Neuronal stem cell (in vitro differentiated cells): ENCODE data around the gene CBLL1.

Experiments
- DNase-seq: peaks from one replicate; pipeline ENCODE4 v3.0.0-alpha.2; 2013; ENCODE audit warnings: low spot score
- H2AFZ ChIP-seq: one replicate; pipeline ENCODE4 v1.6.1; 2013; ENCODE audit warnings: mild to moderate bottlenecking, low read length, inconsistent platforms
- H2AK5ac ChIP-seq: 2 replicates; pipeline ENCODE4 v1.6.1; 2013; ENCODE audit warnings: low read depth, mild to moderate bottlenecking, inconsistent platforms, low read length, moderate library complexity, mixed read lengths
- H2BK120ac ChIP-seq: 2 replicates; pipeline ENCODE4 v1.6.1; 2013; ENCODE audit warnings: low read depth, mild to moderate bottlenecking, inconsistent platforms, low read length, moderate library complexity, mixed read lengths
- H2BK12ac ChIP-seq: one replicate; pipeline ENCODE4 v1.6.1; 2013; ENCODE audit warnings: low read length, inconsistent platforms
- H2BK15ac ChIP-seq: 2 replicates; pipeline ENCODE4 v1.6.1; 2013; ENCODE audit warnings: mild to moderate bottlenecking, low read length, inconsistent platforms, mixed read lengths
- H2BK5ac ChIP-seq: one replicate; pipeline ENCODE4 v1.6.1; 2013; ENCODE audit warnings: inconsistent platforms, mild to moderate bottlenecking, low read length, moderate library complexity
- H3K14ac ChIP-seq: one replicate; pipeline ENCODE4 v1.6.1; 2013; ENCODE audit warnings: low read length, inconsistent platforms
- H3K18ac ChIP-seq: 2 replicates; pipeline ENCODE4 v1.6.1; 2013; ENCODE audit warnings: low read length, inconsistent platforms
- H3K23ac ChIP-seq: 2 replicates; pipeline ENCODE4 v1.6.1; 2013; ENCODE audit warnings: low read depth, mild to moderate bottlenecking, mixed read lengths, low read length, inconsistent platforms; ENCODE audit not compliant: poor library complexity
- H3K27ac ChIP-seq: replicated peaks from 3 replicates; pipeline ENCODE4 v1.5.1; 2013; ENCODE audit warnings: low read length, inconsistent platforms
- H3K27me3 ChIP-seq, 3 experiments: 2 replicates each; pipeline ENCODE4 v1.6.1; 2013; ENCODE audit warnings: low read length in 3 of 3, mild to moderate bottlenecking in 2 of 3, inconsistent platforms in 1 of 3, low read depth in 1 of 3, mixed read lengths in 1 of 3, moderate library complexity in 1 of 3; ENCODE audit not compliant: control insufficient read depth in 3 of 3, insufficient read depth in 3 of 3
- H3K36me3 ChIP-seq, 2 donors: replicated peaks in 1 of 2; 2 replicates each; pipeline ENCODE4 v1.6.1; 2013; ENCODE audit warnings: low read length in 2 of 2; ENCODE audit not compliant: control insufficient read depth in 2 of 2, insufficient read depth in 2 of 2
- H3K4ac ChIP-seq: 2 replicates; pipeline ENCODE4 v1.6.1; 2013; ENCODE audit warnings: inconsistent platforms, mild to moderate bottlenecking, low read length, moderate library complexity
- H3K4me1 ChIP-seq, 2 donors: 1 replicate in 1 of 2; 2 replicates in 1 of 2; pipeline ENCODE4 v1.6.1; 2013; ENCODE audit warnings: low read length in 2 of 2, low read depth in 1 of 2; ENCODE audit not compliant: control insufficient read depth in 2 of 2, insufficient read depth in 1 of 2
- H3K4me2 ChIP-seq: one replicate; pipeline ENCODE4 v1.6.1; 2013; ENCODE audit warnings: mild to moderate bottlenecking, low read length, inconsistent platforms; ENCODE audit not compliant: insufficient read depth, poor library complexity, severe bottlenecking
- H3K4me3 ChIP-seq, 2 donors: 2 replicates each; pipeline ENCODE4 v1.5.1; 2013; ENCODE audit warnings: low read length in 2 of 2, mild to moderate bottlenecking in 2 of 2, inconsistent platforms in 1 of 2, moderate library complexity in 1 of 2
- H3K79me1 ChIP-seq: one replicate; pipeline ENCODE4 v1.6.1; 2013; ENCODE audit warnings: low read depth, mild to moderate bottlenecking, inconsistent platforms, low read length, moderate library complexity
- H3K9ac ChIP-seq: one replicate; pipeline ENCODE4 v1.6.1; 2013; ENCODE audit warnings: mild to moderate bottlenecking, low read depth, low read length, inconsistent platforms; ENCODE audit not compliant: poor library complexity
- H3K9me3 ChIP-seq, 2 donors: replicated peaks in 1 of 2; 2 replicates each; pipeline versions ENCODE3 to v1.6.1; 2013; ENCODE audit warnings: low read length in 2 of 2, mild to moderate bottlenecking in 2 of 2, inconsistent platforms in 1 of 2, low read depth in 1 of 2, mixed read lengths in 1 of 2, moderate library complexity in 1 of 2; ENCODE audit not compliant: control insufficient read depth in 2 of 2, insufficient read depth in 1 of 2
- H4K8ac ChIP-seq: one replicate; pipeline ENCODE4 v1.6.1; 2013; ENCODE audit warnings: low read depth, mild to moderate bottlenecking, inconsistent platforms, low read length, moderate library complexity
- H4K91ac ChIP-seq: one replicate; pipeline ENCODE4 v1.6.1; 2013; ENCODE audit warnings: low read length, low read depth, mild to moderate bottlenecking, inconsistent platforms; ENCODE audit not compliant: poor library complexity
- WGBS, 2 donors: extraction: QIAGEN DNeasy Blood & Tissue Kit; methylation state at CpG; one replicate each; pipeline ENCODE4 v1.1.7; 2013; ENCODE audit warnings: missing lambda C conversion rate in 2 of 2, mixed read lengths in 1 of 2; ENCODE audit not compliant: insufficient read length in 2 of 2, insufficient replicate concordance in 1 of 2; ENCODE audit errors: extremely low coverage in 2 of 2; 5-methylcytosine and 5-hydroxymethylcytosine counted together

CBLL1 gene

DNA sequence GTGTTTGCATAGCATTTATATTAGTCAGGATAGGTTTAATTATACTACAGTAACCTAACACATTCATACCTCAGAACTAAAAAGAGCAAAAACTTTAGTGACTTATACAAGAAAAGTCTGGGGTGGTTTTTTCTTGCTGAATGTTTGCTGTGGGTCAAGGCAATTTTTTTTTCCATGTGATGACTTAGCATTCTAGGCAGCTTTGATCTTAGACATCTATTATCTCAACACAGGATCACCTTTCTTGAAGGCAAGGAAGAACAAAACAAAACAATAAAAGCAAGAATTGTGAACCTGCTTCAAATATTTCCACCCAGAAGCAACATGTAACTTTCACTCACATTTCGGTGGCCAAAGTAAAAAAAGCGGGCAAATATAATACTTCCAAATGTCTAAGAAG, 20.7 kb upstream of the CBLL1 start:
- H2AK5ac ChIP-seq, result no peak overlapping the region
- WGBS, 2 donors, result no CpG with 5 or more reads among the region's 2 CpGs
- H4K8ac ChIP-seq, result no peak overlapping the region
- no peak overlapping the region for H3K4me2 ChIP-seq
- no peak overlapping the region for H2BK120ac ChIP-seq
- H3K36me3 ChIP-seq, result no peaks in the 10 kb centered on the region
- no peaks in the 10 kb centered on the region for H3K9me3 ChIP-seq
- no peak overlapping the region for H2AFZ ChIP-seq
- H3K9ac ChIP-seq, result no peak overlapping the region
- H3K79me1 ChIP-seq, result no peaks in the 10 kb centered on the region
- H3K23ac ChIP-seq, result no peak overlapping the region
- H2BK12ac ChIP-seq, result no peak overlapping the region
- H3K18ac ChIP-seq, result no peak overlapping the region
- DNase-seq, result no peak
- no peak overlapping the region for H2BK15ac ChIP-seq
- H3K4me1 ChIP-seq, result no peaks in the 10 kb centered on the region
- H3K14ac ChIP-seq, result no peak overlapping the region
- H3K4ac ChIP-seq, result no peak overlapping the region
- peaks cover 0 to 11% (median 0%) of the 10 kb centered on the region in 3 experiments for H3K27me3 ChIP-seq
- no peak overlapping the region for H4K91ac ChIP-seq
- H3K27ac ChIP-seq, result no peak overlapping the region
- no peak overlapping the region for H2BK5ac ChIP-seq
- H3K4me3 ChIP-seq, result no peak overlapping the region

DNA sequence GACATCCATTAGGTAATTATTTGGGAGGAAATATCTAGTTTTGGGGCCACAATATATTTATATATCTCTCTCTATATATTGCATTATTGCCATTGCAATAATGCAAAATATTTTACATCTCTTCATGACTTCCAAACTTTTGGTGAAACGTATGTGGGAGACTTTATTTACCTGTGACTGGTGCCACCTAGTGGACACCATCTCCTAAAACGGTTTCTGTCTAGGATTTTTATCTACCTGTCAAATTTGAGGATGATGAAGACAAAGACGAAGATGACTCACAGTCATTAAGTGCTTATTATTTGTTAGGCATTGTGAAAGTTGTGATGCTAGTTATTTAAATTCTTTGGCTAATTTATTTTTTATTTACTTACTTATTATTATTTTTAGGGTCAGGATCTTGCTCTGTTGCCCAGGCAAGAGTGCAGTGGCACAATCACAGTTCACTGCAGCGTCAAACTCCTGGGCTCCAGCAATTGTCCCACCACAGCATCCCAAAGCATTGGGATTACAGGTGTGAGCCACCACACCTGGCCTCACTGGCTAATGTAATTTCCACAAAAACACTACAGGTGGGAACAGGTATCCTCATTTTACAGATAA, 18.7 kb upstream of the CBLL1 start:
- Histone ChIP-seq H2BK120ac (no peak overlapping the region), H3K79me1 (no peaks in the 10 kb centered on the region), H3K4me1 (no peaks in the 10 kb centered on the region), H3K27me3 (peaks cover 0 to 2% (median 0%) of the 10 kb centered on the region in 3 experiments), H2BK5ac (no peak overlapping the region), H4K8ac (no peak overlapping the region), H3K18ac (no peak overlapping the region), H3K23ac (peak overlapping the region; percentile 76), H2BK15ac (no peak overlapping the region), H2AFZ (no peak overlapping the region), H3K4me2 (no peak overlapping the region), H2BK12ac (no peak overlapping the region), H3K9me3 (no peaks in the 10 kb centered on the region), H3K36me3 (no peaks in the 10 kb centered on the region), H3K9ac (no peak overlapping the region), H3K27ac (no peak overlapping the region), H4K91ac (no peak overlapping the region), H3K4me3 (no peak overlapping the region), H3K4ac (no peak overlapping the region), H2AK5ac (no peak overlapping the region), H3K14ac (no peak overlapping the region)
- WGBS, 2 donors, result no CpG with 5 or more reads among the region's 4 CpGs
- peak; percentile 42 for DNase-seq

DNA sequence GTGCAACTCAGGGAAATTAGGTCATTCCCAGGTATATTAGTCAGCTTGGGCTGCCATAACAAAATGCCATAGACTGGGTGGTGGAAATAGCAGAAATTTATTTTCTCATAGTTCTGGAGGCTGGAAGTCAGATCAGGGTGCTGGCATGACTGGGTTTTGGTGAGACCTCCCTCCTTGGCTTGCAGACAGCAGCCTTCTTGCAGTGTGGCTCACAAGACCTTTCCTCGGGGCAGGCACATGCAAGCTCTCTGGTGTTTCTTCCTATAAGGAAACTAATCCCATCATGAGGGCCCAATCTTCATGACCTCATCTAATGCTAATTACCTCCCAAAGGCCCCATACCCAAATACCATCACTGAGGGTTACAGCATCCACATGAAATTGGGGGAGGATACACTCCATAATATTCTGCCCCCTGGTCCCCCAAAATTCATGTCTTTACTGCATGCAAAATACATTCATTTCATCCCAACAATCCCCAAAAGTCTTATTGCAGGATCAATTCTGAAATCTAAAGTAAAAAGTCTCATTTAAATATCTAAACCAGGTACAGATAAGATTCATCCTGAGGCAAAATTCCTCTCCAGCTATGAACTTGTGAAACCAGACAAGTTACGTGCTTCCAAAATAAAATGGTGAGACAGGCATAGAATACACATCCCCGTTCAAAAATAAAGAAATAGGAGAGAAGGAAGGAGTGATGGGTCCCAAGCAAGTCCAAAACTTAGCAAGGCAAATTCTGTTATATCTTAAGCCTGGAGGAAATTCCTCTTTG, 17.4 kb upstream of the CBLL1 start:
- no peak overlapping the region for H3K9ac ChIP-seq
- no peak overlapping the region for H3K4me3 ChIP-seq
- H2BK5ac ChIP-seq, result no peak overlapping the region
- H3K36me3 ChIP-seq, result no peaks in the 10 kb centered on the region
- H2BK12ac ChIP-seq, result no peak overlapping the region
- no peaks in the 10 kb centered on the region for H3K4me1 ChIP-seq
- no peak overlapping the region for H3K23ac ChIP-seq
- no peaks in the 10 kb centered on the region for H3K79me1 ChIP-seq
- H3K27ac ChIP-seq, result no peak overlapping the region
- H3K18ac ChIP-seq, result no peak overlapping the region
- no peak overlapping the region for H4K91ac ChIP-seq
- H2BK15ac ChIP-seq, result no peak overlapping the region
- H3K14ac ChIP-seq, result no peak overlapping the region
- no peak overlapping the region for H4K8ac ChIP-seq
- H3K4me2 ChIP-seq, result no peak overlapping the region
- no peak for DNase-seq
- no peak overlapping the region for H3K4ac ChIP-seq
- H2BK120ac ChIP-seq, result no peak overlapping the region
- H2AFZ ChIP-seq, result no peak overlapping the region
- WGBS, 2 donors, result no CpG with 5 or more reads among the region's 3 CpGs
- H2AK5ac ChIP-seq, result no peak overlapping the region
- H3K9me3 ChIP-seq, result no peaks in the 10 kb centered on the region
- peaks cover 0 to 2% (median 0%) of the 10 kb centered on the region in 3 experiments for H3K27me3 ChIP-seq

- H3K4me2 ChIP-seq, result no peak overlapping the region
- H2AFZ ChIP-seq, result no peak overlapping the region
- H3K9ac ChIP-seq, result no peak overlapping the region
- DNase-seq, result no peak
- no peak overlapping the region for H2AK5ac ChIP-seq
- no peak overlapping the region for H3K27ac ChIP-seq
- no peaks in the 10 kb centered on the region for H3K4me1 ChIP-seq
- no peaks in the 10 kb centered on the region for H3K9me3 ChIP-seq
- no peaks in the 10 kb centered on the region for H3K79me1 ChIP-seq
- H3K14ac ChIP-seq, result no peak overlapping the region
- H3K18ac ChIP-seq, result no peak overlapping the region
- H2BK15ac ChIP-seq, result no peak overlapping the region
- no peak overlapping the region for H4K8ac ChIP-seq
- H4K91ac ChIP-seq, result no peak overlapping the region
- H2BK5ac ChIP-seq, result no peak overlapping the region
- H2BK120ac ChIP-seq, result no peak overlapping the region
- H2BK12ac ChIP-seq, result no peak overlapping the region
- H3K23ac ChIP-seq, result no peak overlapping the region
- H3K4ac ChIP-seq, result no peak overlapping the region
- no peaks in the 10 kb centered on the region for H3K36me3 ChIP-seq
- no peak overlapping the region for H3K4me3 ChIP-seq
- H3K27me3 ChIP-seq, result no peaks in the 10 kb centered on the region
Measured at GRCh38 chr7:107728276-107728675, 15.7 kb upstream of the CBLL1 start.
